SK-N-SH treated with all-trans-retinoic acid at 6 μM for 48 hours (cell line): ENCODE measurements around the gene GET3.

Experiments used
- ATAC-seq: fragments of 200-7000 bp; cut with Tn5 transposase; 3 replicates; pipeline ENCODE4 v1.9.1; 2020; ENCODE audit warnings: mild to moderate bottlenecking, moderate library complexity
- ARNTL ChIP-seq: fragments of 450-650 bp; formaldehyde crosslinking; IDR thresholded peaks from 2 replicates; pipeline ENCODE4 v1.5.0; 2020; ENCODE audit warnings: low read depth, mild to moderate bottlenecking, moderate library complexity, borderline replicate concordance
- BACH2 ChIP-seq: fragments of 250-450 bp; sonication (Bioruptor Pico); IDR thresholded peaks from 2 replicates; pipeline ENCODE4 v1.9.0; 2021; ENCODE audit warnings: mild to moderate bottlenecking, borderline replicate concordance
- CREB5 ChIP-seq: fragments of 250-450 bp; sonication (Bioruptor Pico); IDR thresholded peaks from 2 replicates; pipeline ENCODE4 v1.5.1; 2020; ENCODE audit warnings: low read depth, mild to moderate bottlenecking, moderate library complexity
- CSDC2 ChIP-seq: fragments of 250-450 bp; sonication (Bioruptor Pico); IDR thresholded peaks from 2 replicates; pipeline ENCODE4 v1.5.0; 2020; ENCODE audit warnings: mild to moderate bottlenecking, moderate library complexity
- ESRRG ChIP-seq: fragments of 250-450 bp; sonication (Bioruptor Pico); IDR thresholded peaks from 2 replicates; pipeline ENCODE4 v1.6.1; 2021; ENCODE audit warnings: mild to moderate bottlenecking
- GLIS3 ChIP-seq: fragments of 250-450 bp; sonication (Bioruptor Pico); IDR thresholded peaks from 2 replicates; pipeline ENCODE4 v1.5.0; 2020; ENCODE audit warnings: mild to moderate bottlenecking, moderate library complexity
- ISL1 ChIP-seq: fragments of 250-450 bp; sonication (Bioruptor Pico); IDR thresholded peaks from 2 replicates; pipeline ENCODE4 v2.1.2; 2022; ENCODE audit warnings: mild to moderate bottlenecking, moderate library complexity
- OSR1 ChIP-seq: fragments of 250-450 bp; sonication (Bioruptor Pico); IDR thresholded peaks from 2 replicates; pipeline ENCODE4 v1.8.0; 2022; ENCODE audit warnings: moderate library complexity, mild to moderate bottlenecking, inconsistent platforms
- POU6F1 ChIP-seq: fragments of 250-450 bp; sonication (Bioruptor Pico); IDR thresholded peaks from 2 replicates; pipeline ENCODE4 v1.8.0; 2021; ENCODE audit warnings: low read depth, mild to moderate bottlenecking, moderate library complexity, borderline replicate concordance
- PPARA ChIP-seq: fragments of 250-450 bp; sonication (Bioruptor Pico); IDR thresholded peaks from 2 replicates; pipeline ENCODE4 v1.5.0; 2020; ENCODE audit warnings: mild to moderate bottlenecking, borderline replicate concordance
- RARB ChIP-seq: fragments of 250-450 bp; sonication (Bioruptor Pico); IDR thresholded peaks from 2 replicates; pipeline ENCODE4 v1.8.0; 2021; ENCODE audit warnings: mild to moderate bottlenecking, moderate library complexity
- SNAI2 ChIP-seq: fragments of 250-450 bp; sonication (Bioruptor Pico); IDR thresholded peaks from 2 replicates; pipeline ENCODE4 v1.5.0; 2020; ENCODE audit warnings: mild to moderate bottlenecking, moderate library complexity
- TCF4 ChIP-seq: fragments of 250-450 bp; sonication (Bioruptor Pico); IDR thresholded peaks from 2 replicates; pipeline ENCODE4 v1.8.0; 2021; ENCODE audit warnings: mild to moderate bottlenecking, moderate library complexity, borderline replicate concordance
- TOX ChIP-seq: fragments of 250-450 bp; sonication (Bioruptor Pico); IDR thresholded peaks from 2 replicates; pipeline ENCODE4 v1.8.0; 2021; ENCODE audit warnings: mild to moderate bottlenecking, moderate library complexity, borderline replicate concordance
- ZC3H10 ChIP-seq: fragments of 250-450 bp; sonication (Bioruptor Pico); IDR thresholded peaks from 2 replicates; pipeline ENCODE4 v1.5.1; 2021; ENCODE audit warnings: mild to moderate bottlenecking, moderate library complexity
- ZFP3 ChIP-seq: fragments of 250-450 bp; sonication (Bioruptor Pico); IDR thresholded peaks from 2 replicates; pipeline ENCODE4 v1.5.0; 2020; ENCODE audit warnings: mild to moderate bottlenecking, moderate library complexity
- ZFP30 ChIP-seq: fragments of 450-650 bp; formaldehyde crosslinking; IDR thresholded peaks from 2 replicates; pipeline ENCODE4 v1.5.0; 2022; ENCODE audit warnings: mild to moderate bottlenecking, moderate library complexity
- ZNF565 ChIP-seq: fragments of 450-650 bp; formaldehyde crosslinking; conservative IDR thresholded peaks from 2 replicates; pipeline ENCODE4 v1.5.0; 2020; ENCODE audit warnings: low read depth, mild to moderate bottlenecking, moderate library complexity
- ZNF70 ChIP-seq: fragments of 450-650 bp; formaldehyde crosslinking; IDR thresholded peaks from 2 replicates; pipeline ENCODE4 v1.5.0; 2020; ENCODE audit warnings: mild to moderate bottlenecking, moderate library complexity
- ZNF8 ChIP-seq: fragments of 450-650 bp; formaldehyde crosslinking; IDR thresholded peaks from 2 replicates; pipeline ENCODE4 v1.5.0; 2020; ENCODE audit warnings: mild to moderate bottlenecking, moderate library complexity
- TF ChIP-seq, protein P1 (sequence below): fragments of 250-450 bp; sonication (Bioruptor Pico); IDR thresholded peaks from 2 replicates; pipeline ENCODE4 v1.5.0; 2020; ENCODE audit warnings: mild to moderate bottlenecking, moderate library complexity

Gene GET3

DNA sequence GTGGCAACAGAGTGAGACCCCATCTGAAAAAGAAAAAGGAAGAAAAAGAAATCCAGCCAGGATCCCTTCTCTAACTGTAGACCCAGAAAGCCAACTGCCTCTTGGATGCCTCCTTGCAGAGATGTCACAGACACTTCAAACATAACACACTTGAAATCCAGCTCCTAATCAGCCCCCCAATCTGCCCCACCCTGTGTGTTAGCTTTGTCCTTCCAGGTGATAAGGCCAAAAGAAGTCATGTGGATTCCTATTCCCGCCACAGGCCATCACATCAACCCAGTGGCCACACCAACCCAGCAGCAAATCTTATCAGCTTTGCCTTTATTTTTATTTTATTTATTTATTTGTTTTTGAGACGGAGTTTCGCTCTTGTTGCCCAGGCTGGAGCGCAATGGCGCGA, 22.4 kb downstream of the GET3 start (continued):
- no peak for TF ChIP-seq TCF4 (CRISPR knock-in tag)
- no peak for TF ChIP-seq ZNF70 (CRISPR knock-in tag)
- no peak for TF ChIP-seq SNAI2 (CRISPR knock-in tag)
- TF ChIP-seq ZFP30 (CRISPR knock-in tag): no peak
- no peak for TF ChIP-seq ESRRG (CRISPR knock-in tag)
- no peak for TF ChIP-seq ARNTL (CRISPR knock-in tag)

GRCh38 chr19:12763100-12763499, 25.8 kb downstream of the GET3 start:
- ATAC-seq: no peak
- TF ChIP-seq ZC3H10 (CRISPR knock-in tag) (no peak), ZFP30 (CRISPR knock-in tag) (no peak), ZNF8 (CRISPR knock-in tag) (no peak), GLIS3 (no peak)

DNA sequence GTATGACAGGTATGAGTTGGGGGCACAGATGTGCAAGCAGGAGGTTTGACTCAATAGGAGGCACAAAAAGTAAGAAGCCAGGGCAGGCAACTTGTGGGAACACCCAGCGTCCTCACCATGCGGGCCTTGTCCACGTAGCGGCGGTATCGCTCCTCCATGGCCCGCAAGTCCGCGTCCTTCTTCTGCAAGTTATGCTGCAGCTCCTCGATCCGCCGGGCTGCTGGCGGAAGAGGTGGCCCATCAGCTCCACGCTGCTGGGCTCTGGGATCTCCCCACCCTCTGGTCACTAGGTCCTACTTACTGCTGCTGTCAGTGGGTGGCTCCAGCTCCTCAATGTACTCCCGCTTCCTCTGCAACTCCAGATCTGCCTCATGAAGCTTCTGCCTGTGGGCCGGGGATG, 27.4 kb downstream of the GET3 start:
- no peak for ATAC-seq
- TF ChIP-seq TCF4 (CRISPR knock-in tag) (no peak), TOX (no peak), POU6F1 (CRISPR knock-in tag) (no peak), ISL1 (CRISPR knock-in tag) (no peak), SNAI2 (CRISPR knock-in tag) (no peak), ZNF8 (CRISPR knock-in tag) (no peak), RARB (CRISPR knock-in tag) (no peak), PPARA (CRISPR knock-in tag) (no peak), ZNF565 (CRISPR knock-in tag) (no peak), OSR1 (CRISPR knock-in tag) (no peak), ESRRG (CRISPR knock-in tag) (no peak), CREB5 (no peak), BACH2 (CRISPR knock-in tag) (no peak), ZFP3 (CRISPR knock-in tag) (no peak), ZFP30 (CRISPR knock-in tag) (no peak), ARNTL (CRISPR knock-in tag) (no peak), ZNF70 (CRISPR knock-in tag) (no peak)
- TF ChIP-seq, protein P1, sequence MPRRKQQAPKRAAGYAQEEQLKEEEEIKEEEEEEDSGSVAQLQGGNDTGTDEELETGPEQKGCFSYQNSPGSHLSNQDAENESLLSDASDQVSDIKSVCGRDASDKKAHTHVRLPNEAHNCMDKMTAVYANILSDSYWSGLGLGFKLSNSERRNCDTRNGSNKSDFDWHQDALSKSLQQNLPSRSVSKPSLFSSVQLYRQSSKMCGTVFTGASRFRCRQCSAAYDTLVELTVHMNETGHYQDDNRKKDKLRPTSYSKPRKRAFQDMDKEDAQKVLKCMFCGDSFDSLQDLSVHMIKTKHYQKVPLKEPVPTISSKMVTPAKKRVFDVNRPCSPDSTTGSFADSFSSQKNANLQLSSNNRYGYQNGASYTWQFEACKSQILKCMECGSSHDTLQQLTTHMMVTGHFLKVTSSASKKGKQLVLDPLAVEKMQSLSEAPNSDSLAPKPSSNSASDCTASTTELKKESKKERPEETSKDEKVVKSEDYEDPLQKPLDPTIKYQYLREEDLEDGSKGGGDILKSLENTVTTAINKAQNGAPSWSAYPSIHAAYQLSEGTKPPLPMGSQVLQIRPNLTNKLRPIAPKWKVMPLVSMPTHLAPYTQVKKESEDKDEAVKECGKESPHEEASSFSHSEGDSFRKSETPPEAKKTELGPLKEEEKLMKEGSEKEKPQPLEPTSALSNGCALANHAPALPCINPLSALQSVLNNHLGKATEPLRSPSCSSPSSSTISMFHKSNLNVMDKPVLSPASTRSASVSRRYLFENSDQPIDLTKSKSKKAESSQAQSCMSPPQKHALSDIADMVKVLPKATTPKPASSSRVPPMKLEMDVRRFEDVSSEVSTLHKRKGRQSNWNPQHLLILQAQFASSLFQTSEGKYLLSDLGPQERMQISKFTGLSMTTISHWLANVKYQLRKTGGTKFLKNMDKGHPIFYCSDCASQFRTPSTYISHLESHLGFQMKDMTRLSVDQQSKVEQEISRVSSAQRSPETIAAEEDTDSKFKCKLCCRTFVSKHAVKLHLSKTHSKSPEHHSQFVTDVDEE (CRISPR knock-in tag): no peak

DNA sequence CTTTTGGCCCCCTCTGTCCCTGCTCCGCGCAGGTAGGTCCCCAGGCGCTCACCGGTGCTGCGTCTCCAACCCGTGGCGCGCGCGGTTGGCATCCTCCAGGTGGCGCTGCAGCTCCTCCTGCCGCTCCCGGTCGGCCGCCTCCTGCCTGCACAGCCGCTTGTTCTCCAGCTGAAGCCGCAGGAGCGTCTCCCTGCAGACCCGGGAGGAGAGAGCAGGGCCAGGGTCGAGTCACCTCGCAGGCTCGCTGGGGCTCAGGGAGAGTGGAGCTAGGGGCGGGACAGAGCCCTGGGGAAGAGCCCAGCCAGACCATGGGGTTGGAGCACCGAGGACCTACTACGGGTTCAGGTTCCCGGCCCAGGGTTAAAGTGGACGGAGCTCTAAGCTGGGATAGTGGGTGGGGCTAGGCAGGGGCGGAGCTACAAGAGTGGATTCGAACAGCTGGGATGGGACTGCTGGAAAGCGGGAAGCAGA, 28.8 kb downstream of the GET3 start:
- no peak for ATAC-seq
- TF ChIP-seq OSR1 (CRISPR knock-in tag): no peak

DNA sequence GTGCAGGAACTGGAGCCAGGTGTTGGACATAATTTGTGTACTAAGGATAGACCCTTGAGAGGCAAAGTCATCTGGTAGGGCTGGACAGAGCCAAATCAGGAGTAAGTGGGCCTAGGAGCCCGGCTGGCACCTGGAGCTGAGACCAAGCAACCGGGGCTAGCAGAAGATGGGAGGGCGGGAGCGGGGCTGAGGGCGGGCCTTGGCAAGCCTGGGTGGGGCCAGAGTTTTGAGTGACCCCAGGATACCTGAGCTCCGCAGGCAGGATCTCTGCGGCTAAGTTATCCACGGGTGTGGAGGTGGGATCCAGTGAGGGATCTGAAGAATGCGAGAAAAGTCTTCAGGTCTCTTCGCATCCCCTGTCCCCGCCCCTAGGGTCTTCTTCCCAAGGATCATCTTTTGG, 29.9 kb downstream of the GET3 start:
- ATAC-seq: no peak
- TF ChIP-seq CSDC2 (CRISPR knock-in tag) (no peak), ZNF70 (CRISPR knock-in tag) (no peak), PPARA (CRISPR knock-in tag) (no peak), OSR1 (CRISPR knock-in tag) (no peak), BACH2 (CRISPR knock-in tag) (no peak), RARB (CRISPR knock-in tag) (no peak), CREB5 (no peak), ZFP30 (CRISPR knock-in tag) (no peak), TCF4 (CRISPR knock-in tag) (no peak), POU6F1 (CRISPR knock-in tag) (no peak), TOX (no peak), GLIS3 (no peak), ZC3H10 (CRISPR knock-in tag) (no peak)
- TF ChIP-seq, all 23 proteins: peak for 0
